Endothelial cell of umbilical vein (primary cell): Measurements from ENCODE around the gene SYCE1. TPM values are rescaled to one million over a fixed set of nuclear protein-coding genes. Genes with fewer than 3 reads are reported as not detected.
"Not testable (repeated sequence)": the region's sequence is repeated elsewhere in the genome, so short reads cannot be mapped to it uniquely, and the experiment has no call there.

Experiments used
- BruUV-seq: library from RNA; stranded (reverse); fragments of 400-500 nt; replicated peaks from 2 replicates; lab custom pipeline; 2021; lab: Mats Ljungman, UMichigan
- CTCF ChIA-PET: fragments of 300-600, 350-600 bp; sonication (Branson Sonifier 250); formaldehyde crosslinking; loops from one replicate; lab custom pipeline; 2021; ENCODE audit warnings: antibody characterized with exemption, inconsistent platforms; lab: Charles Lee
- POLR2A ChIA-PET: fragments of 300-600, 350-600 bp; sonication (Branson Sonifier 250); formaldehyde crosslinking; loops from one replicate; lab custom pipeline; 2021; ENCODE audit warnings: antibody characterized with exemption, inconsistent platforms; lab: Charles Lee
- DNase-seq: peaks from one replicate; pipeline ENCODE4 v3.0.0-alpha.2; 2011; ENCODE audit warnings: low read depth, low spot score
- FAIRE-seq: peaks from 2 replicates; lab custom pipeline; 2011; peaks lifted over from hg19 to GRCh38; lab: Jason Lieb, UNC
- H2AFZ ChIP-seq: 2 replicates; pipeline ENCODE4 v1.6.0; 2012; ENCODE audit warnings: low read depth, low read length, control low read depth, inconsistent platforms
- H3K27ac ChIP-seq: 2 replicates; pipeline ENCODE4 v1.5.1; 2011; ENCODE audit warnings: low read depth, mild to moderate bottlenecking, control low read depth, low read length, moderate library complexity; ENCODE audit not compliant: insufficient read depth
- H3K27me3 ChIP-seq, 2 experiments: 2 replicates each; pipeline versions ENCODE4 v1.6.0 to v1.6.1; 2011; ENCODE audit warnings: low read length in 2 of 2, mixed read lengths in 1 of 2; ENCODE audit not compliant: control insufficient read depth in 2 of 2, insufficient read depth in 2 of 2
- H3K36me3 ChIP-seq, 2 experiments: 2 replicates in 1 of 2; 3 replicates in 1 of 2; pipeline ENCODE4 v1.5.1; 2011; ENCODE audit warnings: low read length in 2 of 2, mild to moderate bottlenecking in 1 of 2, moderate library complexity in 1 of 2; ENCODE audit not compliant: control insufficient read depth in 2 of 2, insufficient read depth in 2 of 2; ENCODE audit errors: extremely low read depth in 1 of 2
- H3K4me1 ChIP-seq: 3 replicates; pipeline ENCODE4 v1.5.1; 2011; ENCODE audit warnings: mild to moderate bottlenecking, low read length; ENCODE audit not compliant: control insufficient read depth, insufficient read depth; ENCODE audit errors: extremely low read depth
- H3K4me2 ChIP-seq: 2 replicates; pipeline ENCODE4 v1.6.1; 2011; ENCODE audit warnings: low read length, control low read depth, mixed read lengths; ENCODE audit not compliant: insufficient read depth
- H3K4me3 ChIP-seq, 3 experiments: fragments of 200-600 bp in 1 of 3; sonication (generic), shearing (Covaris generic) in 1 of 3; replicated peaks in 1 of 3; 2 replicates each; pipeline ENCODE4 v1.5.1; 2011 to 2016; ENCODE audit warnings: control low read depth in 3 of 3, low read length in 3 of 3, mild to moderate bottlenecking in 2 of 3, inconsistent platforms in 1 of 3, low read depth in 1 of 3, moderate library complexity in 1 of 3; ENCODE audit not compliant: insufficient read depth in 1 of 3
- H3K79me2 ChIP-seq: 2 replicates; pipeline ENCODE4 v1.6.0; 2012; ENCODE audit warnings: low read length, inconsistent platforms; ENCODE audit not compliant: control insufficient read depth, insufficient read depth
- H3K9ac ChIP-seq: replicated peaks from 2 replicates; pipeline ENCODE3; 2011; ENCODE audit warnings: low read length, control low read depth; ENCODE audit not compliant: insufficient read depth; ENCODE audit errors: extremely low read depth
- H3K9me1 ChIP-seq: replicated peaks from 3 replicates; pipeline ENCODE4 v1.6.0; 2011; ENCODE audit warnings: mild to moderate bottlenecking, low read length; ENCODE audit not compliant: control insufficient read depth, insufficient read depth; ENCODE audit errors: extremely low read depth
- H3K9me3 ChIP-seq: replicated peaks from 2 replicates; pipeline ENCODE4 v1.5.1; 2012; ENCODE audit warnings: low read length, inconsistent platforms; ENCODE audit not compliant: control insufficient read depth, insufficient read depth
- H4K20me1 ChIP-seq: replicated peaks from 2 replicates; pipeline ENCODE3; 2011; ENCODE audit warnings: mild to moderate bottlenecking, low read length; ENCODE audit not compliant: control insufficient read depth, insufficient read depth; ENCODE audit errors: extremely low read depth
- MAX ChIP-seq: IDR thresholded peaks from 2 replicates; pipeline ENCODE4 v1.6.1; 2011; ENCODE audit not compliant: insufficient read depth, insufficient read length
- POLR2A ChIP-seq: IDR thresholded peaks from 2 replicates; pipeline ENCODE4 v1.6.1; 2012; ENCODE audit warnings: low read depth, mild to moderate bottlenecking, control low read depth, low read length
- dilution Hi-C: fragments of 300-500 bp; cut with MboI; formaldehyde crosslinking; loops from one replicate; pipeline ENCODE4 v1.15.0; 2019; ENCODE audit warnings: low sequenced_read_pairs; ENCODE audit not compliant: extremely low pct_ligation_motif_present
- intact Hi-C: fragments of 100-400 bp; cut with micrococcal nuclease; formaldehyde crosslinking; loops from one replicate; pipeline ENCODE4 v1.10.0; 2022
- polyA plus RNA-seq, 4 experiments: library from polyadenylated mRNA; depleted of rRNA in 3 of 4; stranded (reverse) in 3 of 4; unstranded in 1 of 4; fragments of >200 nt; gene quantifications; 2 replicates each; pipeline versions ENCODE4 v1.2.1 to v1.2.3, GENCODE V29; 2011 to 2012; ENCODE audit warnings: missing spikeins in 1 of 4
- total RNA-seq: library from RNA; stranded (reverse); gene quantifications from 2 replicates; pipeline ENCODE4 v1.2.3, GENCODE V29; 2021

The SYCE1 gene
- total and polyA plus RNA-seq, 2 donors (not counting 3 experiments of a cell fraction or from before 2014, with no cell fraction given), result not detected

DNA sequence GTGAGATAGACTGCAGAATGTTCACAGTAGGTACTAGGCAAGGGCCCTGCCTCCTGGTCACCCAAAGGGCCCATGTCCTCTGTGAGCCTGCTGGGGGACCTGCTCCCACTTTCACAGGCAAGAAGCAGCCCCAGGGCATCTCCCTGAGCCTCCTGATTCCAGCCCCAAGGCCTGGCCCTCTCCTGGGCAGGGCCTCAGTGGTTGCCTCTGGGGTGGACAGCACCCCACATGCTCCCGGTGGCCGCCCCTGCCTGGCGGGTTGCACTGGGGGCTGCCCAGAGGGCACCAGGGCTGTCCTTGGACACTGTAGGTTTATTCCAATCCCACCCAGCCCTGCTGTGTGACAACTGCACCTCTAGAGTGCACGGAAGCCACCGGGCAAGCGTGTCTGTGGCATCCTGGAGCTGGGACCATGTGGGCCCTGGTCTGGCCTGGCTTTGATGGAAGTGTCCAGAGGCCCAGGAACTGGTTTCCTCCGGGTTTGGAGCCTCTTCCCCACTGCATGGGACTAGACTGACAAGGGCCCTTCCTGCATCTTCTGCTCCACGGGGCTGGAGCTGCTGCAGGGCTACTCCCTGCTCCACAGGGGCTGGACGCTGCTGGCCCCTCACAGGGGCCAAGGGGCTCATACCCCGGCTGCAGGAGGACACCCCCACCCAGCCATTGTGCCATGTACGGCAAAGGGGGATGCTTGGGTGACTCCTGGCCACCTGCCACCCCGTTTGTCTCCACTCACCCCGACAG, 25.0 kb upstream of the SYCE1 start:
- H3K27ac ChIP-seq, result no peak overlapping the region
- CTCF ChIA-PET, result no interaction called here
- no peak overlapping the region for H3K9ac ChIP-seq
- H3K4me1 ChIP-seq, result no peaks in the 10 kb centered on the region
- intact Hi-C loops, result no loop called here
- no peaks in the 10 kb centered on the region for H3K36me3 ChIP-seq
- no peaks in the 10 kb centered on the region for H3K9me1 ChIP-seq
- H3K4me2 ChIP-seq, result no peak overlapping the region
- POLR2A ChIA-PET, result no interaction called here
- H3K27me3 ChIP-seq, result no peaks in the 10 kb centered on the region
- TF ChIP-seq POLR2A, result no peak
- no peak for TF ChIP-seq MAX
- H3K79me2 ChIP-seq, result no peaks in the 10 kb centered on the region
- dilution Hi-C loops, result no loop called here
- H2AFZ ChIP-seq, result no peak overlapping the region
- FAIRE-seq (no peak), DNase-seq (no peak)
- no TSS peak for BruUV-seq
- H3K9me3 ChIP-seq, result no peaks in the 10 kb centered on the region
- no peaks in the 10 kb centered on the region for H4K20me1 ChIP-seq
- H3K4me3 ChIP-seq, result no peak overlapping the region

- BruUV-seq, result not testable (repeated sequence)
These were observed 11.7 kb upstream of the SYCE1 start for GRCh38 chr10:133577037-133577436.

GRCh38 chr10:133573460-133573859, 8.1 kb upstream of the SYCE1 start:
- BruUV-seq, H3K4me1 ChIP-seq, H3K4me2 ChIP-seq, H3K9me1 ChIP-seq, H3K9me3 ChIP-seq, FAIRE-seq, H3K79me2 ChIP-seq, H2AFZ ChIP-seq, dilution Hi-C loops, H3K9ac ChIP-seq, H3K27ac ChIP-seq, H3K4me3 ChIP-seq, H4K20me1 ChIP-seq, DNase-seq, H3K36me3 ChIP-seq, POLR2A ChIA-PET, intact Hi-C loops, H3K27me3 ChIP-seq, CTCF ChIA-PET: not testable (repeated sequence)

More at GRCh38 chr10:133577037-133577436, 11.7 kb upstream of the SYCE1 start:
- FAIRE-seq, H3K4me1 ChIP-seq, dilution Hi-C loops, H3K79me2 ChIP-seq, intact Hi-C loops, H3K27ac ChIP-seq, H3K4me3 ChIP-seq, H4K20me1 ChIP-seq, H3K9ac ChIP-seq, H2AFZ ChIP-seq, POLR2A ChIA-PET, H3K36me3 ChIP-seq, DNase-seq, H3K27me3 ChIP-seq, H3K9me3 ChIP-seq, CTCF ChIA-PET, H3K4me2 ChIP-seq, H3K9me1 ChIP-seq: not testable (repeated sequence)

- H3K9me1 ChIP-seq, H3K4me2 ChIP-seq, FAIRE-seq, H2AFZ ChIP-seq, BruUV-seq, CTCF ChIA-PET, H3K9me3 ChIP-seq, dilution Hi-C loops, H3K79me2 ChIP-seq, H3K4me3 ChIP-seq, H3K27ac ChIP-seq, H4K20me1 ChIP-seq, intact Hi-C loops, H3K9ac ChIP-seq, H3K4me1 ChIP-seq, POLR2A ChIA-PET, H3K36me3 ChIP-seq, DNase-seq, H3K27me3 ChIP-seq: not testable (repeated sequence)
These were observed 6.7 kb upstream of the SYCE1 start for GRCh38 chr10:133572055-133572454.
